Activated T-helper 2 cell treated with anti-CD3 and anti-CD28 coated beads, Interferon-gamma antibody, Interleukin-2, Interleukin-4, amounts not matched to agents 10 μg/mL and 5 μg/mL and 100 μg/mL, durations not matched to agents 14 hours and 24 hours and 36 hours (primary cell): ENCODE results near the gene GFPT2. TPM values are rescaled to one million over a fixed set of nuclear protein-coding genes. Genes with fewer than 3 reads are reported as not detected.

Experiments
- DNase-seq: peaks from one replicate; pipeline ENCODE4 v3.0.0; 2021; ENCODE audit warnings: low spot score
- H3K27ac Mint-ChIP-seq: one replicate; pipeline ENCODE4 v1.8.0; 2021; ENCODE audit warnings: mixed read lengths
- H3K27me3 Mint-ChIP-seq: one replicate; pipeline ENCODE4 v1.8.0; 2021; ENCODE audit warnings: low read depth, mixed read lengths
- H3K36me3 Mint-ChIP-seq: one replicate; pipeline ENCODE4 v1.8.0; 2021; ENCODE audit warnings: low read depth, mixed read lengths
- H3K4me1 Mint-ChIP-seq: one replicate; pipeline ENCODE4 v1.8.0; 2021; ENCODE audit warnings: low read depth, mixed read lengths
- H3K4me3 Mint-ChIP-seq: one replicate; pipeline ENCODE4 v1.8.0; 2021; ENCODE audit warnings: low read depth, mild to moderate bottlenecking, moderate library complexity, mixed read lengths
- H3K9me3 Mint-ChIP-seq: one replicate; pipeline ENCODE4 v1.8.0; 2021; ENCODE audit warnings: mixed read lengths
- intact Hi-C: fragments of 100-400 bp; cut with micrococcal nuclease; formaldehyde crosslinking; loops from one replicate; pipeline ENCODE4 v1.15.1; 2023
- total RNA-seq: library from RNA; stranded (reverse); gene quantifications from 2 replicates; pipeline ENCODE4 v1.2.3, GENCODE V29; 2022

GFPT2 gene
- total RNA-seq, 1 donor from 2014 or later = not detected

- no peaks in the 10 kb centered on the region for H3K9me3 Mint-ChIP-seq
- peaks cover 54% of the 10 kb centered on the region for H3K27me3 Mint-ChIP-seq
- H3K4me1 Mint-ChIP-seq = no peaks in the 10 kb centered on the region
- DNase-seq = no peak
- H3K27ac Mint-ChIP-seq = no peak overlapping the region
- intact Hi-C loops = loop anchor here (1.0 kb wide), 1 partner anchor 59 kb away; no protein-coding TSS in a partner anchor
- H3K4me3 Mint-ChIP-seq = peak overlapping the region; percentile 17
- no peaks in the 10 kb centered on the region for H3K36me3 Mint-ChIP-seq
Measured at GRCh38 chr5:180352116-180353047, 754 bp downstream of the GFPT2 start.

DNA sequence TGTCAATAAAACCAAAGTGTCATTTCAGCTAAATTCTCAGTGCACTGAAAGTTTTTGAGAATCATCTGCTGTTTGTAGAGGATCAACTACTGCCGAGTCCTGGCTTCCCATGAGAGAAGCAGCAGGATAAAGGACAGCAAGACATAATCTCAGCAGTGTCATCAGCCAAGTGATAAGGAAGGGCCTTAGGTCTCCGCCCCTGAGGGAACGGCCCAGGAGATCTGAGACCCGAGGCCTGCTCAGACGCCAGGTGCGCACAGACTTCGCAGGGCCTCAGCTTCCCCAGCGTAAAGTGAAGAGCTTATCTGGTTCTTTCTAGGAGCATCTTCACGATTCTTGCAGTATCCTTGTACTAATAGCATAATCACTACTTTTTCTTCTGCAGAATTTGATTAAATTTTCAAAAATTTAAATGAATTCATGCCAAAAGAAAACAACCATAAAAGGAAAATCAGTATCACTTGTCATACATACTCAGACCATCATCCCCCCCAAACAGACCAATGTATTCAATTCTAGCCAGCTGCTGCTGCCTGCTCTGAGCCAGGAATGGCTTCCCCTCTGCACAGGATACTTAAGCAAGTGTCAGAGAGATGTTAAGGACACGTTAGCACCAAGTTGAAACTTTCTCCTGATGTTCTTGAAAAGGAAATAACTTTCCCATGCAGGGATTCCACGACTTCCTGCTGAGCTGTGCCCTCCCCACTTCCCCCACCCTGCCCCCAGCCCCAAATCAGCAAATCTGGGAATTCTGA lies 2.2 kb downstream of the GFPT2 start:
- Mint-ChIP-seq H3K36me3 (no peaks in the 10 kb centered on the region), H3K4me3 (no peak overlapping the region), H3K27ac (no peak overlapping the region), H3K9me3 (no peaks in the 10 kb centered on the region), H3K4me1 (no peaks in the 10 kb centered on the region), H3K27me3 (peaks cover 45% of the 10 kb centered on the region)
- DNase-seq = no peak
- intact Hi-C loops = no loop called here

- Mint-ChIP-seq H3K36me3 (no peaks in the 10 kb centered on the region), H3K27me3 (peaks cover 40% of the 10 kb centered on the region), H3K4me1 (no peaks in the 10 kb centered on the region), H3K9me3 (no peaks in the 10 kb centered on the region), H3K4me3 (no peak overlapping the region), H3K27ac (no peak overlapping the region)
- no peak for DNase-seq
- intact Hi-C loops = no loop called here
Measured at GRCh38 chr5:180350296-180350695, 2.8 kb downstream of the GFPT2 start.

DNA sequence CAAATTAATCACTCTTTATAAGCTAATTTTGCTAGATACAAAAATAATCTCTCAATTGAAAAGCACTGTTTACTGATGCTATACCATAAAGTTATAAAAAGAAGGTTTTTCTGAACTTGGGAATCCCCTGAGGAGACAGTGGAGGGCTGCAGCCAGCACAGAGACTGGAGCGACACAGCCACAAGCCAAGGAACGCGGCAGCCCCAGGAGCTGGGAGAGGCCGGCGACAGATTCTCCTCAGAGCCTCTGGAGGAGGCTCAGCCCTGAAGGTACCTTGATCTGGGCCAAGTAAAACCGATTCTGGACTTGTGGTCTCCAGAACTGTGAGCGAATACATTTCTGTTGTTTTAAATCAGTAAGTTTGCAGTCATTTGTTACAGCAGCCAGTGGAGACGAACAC lies 3.7 kb downstream of the GFPT2 start:
- Mint-ChIP-seq H3K4me1 (no peaks in the 10 kb centered on the region), H3K27me3 (peaks cover 31% of the 10 kb centered on the region)

DNA sequence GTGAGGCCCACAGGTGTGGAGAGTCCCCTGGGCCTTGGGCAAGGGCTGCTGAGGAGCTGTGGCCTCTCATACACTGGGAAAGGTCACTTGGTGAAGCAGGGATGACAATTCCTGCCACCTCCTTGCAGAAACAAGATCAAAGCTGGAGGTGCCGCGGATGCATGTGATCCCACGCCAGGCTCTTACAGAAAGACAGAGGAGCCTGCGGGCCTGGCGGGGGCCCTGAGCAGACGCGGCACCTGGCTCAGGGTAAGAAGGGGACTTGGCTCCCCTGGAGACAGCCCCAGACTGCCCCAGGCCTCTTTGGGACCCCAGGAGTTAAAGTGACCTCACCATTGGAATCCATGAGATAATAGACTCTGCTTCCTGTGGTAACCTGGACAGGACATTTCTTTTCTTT lies 4.8 kb downstream of the GFPT2 start:
- Mint-ChIP-seq H3K27me3 (peaks cover 30% of the 10 kb centered on the region), H3K36me3 (no peaks in the 10 kb centered on the region)
- intact Hi-C loops = no loop called here

More for the DNA sequence above, 3.7 kb downstream of the GFPT2 start:
- H3K9me3 Mint-ChIP-seq = no peaks in the 10 kb centered on the region
- no peak overlapping the region for H3K27ac Mint-ChIP-seq
- H3K4me3 Mint-ChIP-seq = no peak overlapping the region
- intact Hi-C loops = no loop called here
- no peak for DNase-seq
- H3K36me3 Mint-ChIP-seq = no peaks in the 10 kb centered on the region

GRCh38 chr5:180347702-180348101 lies 5.4 kb downstream of the GFPT2 start:
- no peak for DNase-seq
- H3K27ac Mint-ChIP-seq = no peak overlapping the region
- H3K36me3 Mint-ChIP-seq = no peaks in the 10 kb centered on the region

More for the DNA sequence above, 4.8 kb downstream of the GFPT2 start:
- Mint-ChIP-seq H3K27ac (no peak overlapping the region), H3K9me3 (no peaks in the 10 kb centered on the region), H3K4me1 (no peaks in the 10 kb centered on the region), H3K4me3 (no peak overlapping the region)
- no peak for DNase-seq

DNA sequence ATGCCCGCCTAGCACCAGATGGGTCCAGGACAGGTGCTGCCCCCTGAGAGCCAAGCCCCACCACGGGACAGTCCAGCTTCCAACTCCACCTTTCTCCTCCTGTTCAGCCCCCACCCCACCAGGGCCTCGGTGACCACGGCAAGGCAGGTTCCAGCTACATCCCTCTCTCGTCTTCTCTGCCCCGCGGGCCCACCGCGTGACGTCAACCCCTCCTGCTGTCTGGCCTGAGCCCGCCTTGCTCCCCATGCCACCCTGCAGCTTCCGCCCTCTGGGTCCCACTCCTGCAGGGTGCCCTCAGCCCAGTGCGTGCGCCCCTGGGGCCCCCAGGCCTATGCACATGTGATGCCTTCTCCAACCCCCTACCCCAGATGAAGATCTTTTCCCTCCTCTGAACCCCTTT lies 6.8 kb downstream of the GFPT2 start:
- H3K4me1 Mint-ChIP-seq = no peaks in the 10 kb centered on the region
- H3K27me3 Mint-ChIP-seq = peaks cover 24% of the 10 kb centered on the region
- no peaks in the 10 kb centered on the region for H3K9me3 Mint-ChIP-seq
- no peaks in the 10 kb centered on the region for H3K36me3 Mint-ChIP-seq
- H3K27ac Mint-ChIP-seq = no peak overlapping the region
- H3K4me3 Mint-ChIP-seq = no peak overlapping the region
- intact Hi-C loops = no loop called here
- no peak for DNase-seq

More at GRCh38 chr5:180347702-180348101, 5.4 kb downstream of the GFPT2 start:
- no peaks in the 10 kb centered on the region for H3K9me3 Mint-ChIP-seq
- no peaks in the 10 kb centered on the region for H3K4me1 Mint-ChIP-seq
- intact Hi-C loops = no loop called here
- H3K4me3 Mint-ChIP-seq = no peak overlapping the region
- H3K27me3 Mint-ChIP-seq = peaks cover 30% of the 10 kb centered on the region

- H3K36me3 Mint-ChIP-seq = no peaks in the 10 kb centered on the region
- DNase-seq = no peak
- no peak overlapping the region for H3K27ac Mint-ChIP-seq
- no peaks in the 10 kb centered on the region for H3K9me3 Mint-ChIP-seq
- no peak overlapping the region for H3K4me3 Mint-ChIP-seq
- peaks cover 18% of the 10 kb centered on the region for H3K27me3 Mint-ChIP-seq
- no peaks in the 10 kb centered on the region for H3K4me1 Mint-ChIP-seq
- intact Hi-C loops = no loop called here
Measured at GRCh38 chr5:180345781-180346180, 7.4 kb downstream of the GFPT2 start.

- no peak for DNase-seq
- Mint-ChIP-seq H3K27ac (no peak overlapping the region), H3K9me3 (no peaks in the 10 kb centered on the region), H3K27me3 (peaks cover 12% of the 10 kb centered on the region), H3K4me1 (no peaks in the 10 kb centered on the region), H3K36me3 (no peaks in the 10 kb centered on the region), H3K4me3 (no peak overlapping the region)
- intact Hi-C loops = no loop called here
Measured at GRCh38 chr5:180345186-180345585, 8.0 kb downstream of the GFPT2 start.

DNA sequence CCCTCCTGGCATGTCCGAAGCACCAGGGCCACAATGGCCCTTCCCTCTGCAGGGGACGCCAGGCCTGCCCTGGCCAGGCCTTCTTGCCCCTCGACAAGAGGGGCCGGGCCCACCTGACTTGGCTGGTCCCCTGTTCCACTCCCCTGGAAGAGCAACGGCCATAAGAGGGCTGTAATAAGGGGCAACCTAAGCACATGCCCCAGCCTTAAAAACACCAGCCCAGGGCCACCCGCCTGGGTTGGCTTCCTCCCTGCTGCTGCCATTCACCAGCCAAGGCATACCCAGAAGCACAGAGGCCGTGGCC lies 8.5 kb downstream of the GFPT2 start:
- no peak overlapping the region for H3K4me3 Mint-ChIP-seq
- H3K36me3 Mint-ChIP-seq = no peaks in the 10 kb centered on the region
- DNase-seq = no peak
- intact Hi-C loops = no loop called here
- no peaks in the 10 kb centered on the region for H3K9me3 Mint-ChIP-seq
- no peaks in the 10 kb centered on the region for H3K4me1 Mint-ChIP-seq
- no peak overlapping the region for H3K27ac Mint-ChIP-seq
- H3K27me3 Mint-ChIP-seq = peaks cover 7% of the 10 kb centered on the region

DNA sequence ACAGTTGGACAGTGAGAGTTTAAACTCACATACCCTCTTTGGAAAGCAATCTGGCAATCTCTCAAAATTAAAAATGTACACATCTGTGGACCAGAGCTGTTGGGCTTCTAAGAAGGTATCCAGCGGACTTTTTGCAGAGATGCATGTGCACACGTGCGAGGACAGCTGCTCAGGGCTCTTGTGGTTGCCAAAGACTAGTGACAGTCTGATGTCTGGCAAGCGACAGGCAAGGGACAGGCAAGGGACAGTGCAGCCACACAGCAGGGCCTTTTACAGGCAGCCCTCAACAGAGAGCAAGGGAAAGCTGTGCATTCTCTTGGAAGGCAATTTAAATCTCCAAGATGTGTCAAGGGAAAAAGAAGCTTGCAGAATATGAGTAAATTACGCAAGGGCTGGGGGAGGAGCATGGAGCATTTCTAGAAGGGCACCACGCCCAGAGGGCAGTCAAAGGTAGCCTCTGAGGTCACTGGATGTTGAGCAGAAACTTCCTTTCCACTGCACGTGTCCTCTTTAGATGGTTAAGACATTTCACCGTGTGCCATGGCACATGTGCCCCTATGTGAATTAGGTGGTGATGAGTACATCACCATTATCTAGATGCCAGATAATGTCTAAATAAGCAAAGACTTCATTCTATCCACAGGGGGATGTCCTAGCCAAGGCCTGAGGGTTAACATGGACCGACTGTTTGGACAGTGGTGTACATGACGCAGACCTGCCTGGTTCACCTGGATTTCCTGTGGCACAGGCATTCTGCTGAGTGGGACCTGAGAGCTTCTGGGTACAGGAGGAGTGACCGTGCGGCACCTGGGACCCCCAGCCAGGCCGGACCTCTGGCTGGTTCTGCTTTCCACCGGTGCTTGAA lies 9.1 kb downstream of the GFPT2 start:
- no peaks in the 10 kb centered on the region for H3K36me3 Mint-ChIP-seq
- H3K27me3 Mint-ChIP-seq = peaks cover 7% of the 10 kb centered on the region
- no peaks in the 10 kb centered on the region for H3K4me1 Mint-ChIP-seq
- DNase-seq = no peak
- no peak overlapping the region for H3K27ac Mint-ChIP-seq
- H3K4me3 Mint-ChIP-seq = no peak overlapping the region
- H3K9me3 Mint-ChIP-seq = no peaks in the 10 kb centered on the region
- intact Hi-C loops = no loop called here

DNA sequence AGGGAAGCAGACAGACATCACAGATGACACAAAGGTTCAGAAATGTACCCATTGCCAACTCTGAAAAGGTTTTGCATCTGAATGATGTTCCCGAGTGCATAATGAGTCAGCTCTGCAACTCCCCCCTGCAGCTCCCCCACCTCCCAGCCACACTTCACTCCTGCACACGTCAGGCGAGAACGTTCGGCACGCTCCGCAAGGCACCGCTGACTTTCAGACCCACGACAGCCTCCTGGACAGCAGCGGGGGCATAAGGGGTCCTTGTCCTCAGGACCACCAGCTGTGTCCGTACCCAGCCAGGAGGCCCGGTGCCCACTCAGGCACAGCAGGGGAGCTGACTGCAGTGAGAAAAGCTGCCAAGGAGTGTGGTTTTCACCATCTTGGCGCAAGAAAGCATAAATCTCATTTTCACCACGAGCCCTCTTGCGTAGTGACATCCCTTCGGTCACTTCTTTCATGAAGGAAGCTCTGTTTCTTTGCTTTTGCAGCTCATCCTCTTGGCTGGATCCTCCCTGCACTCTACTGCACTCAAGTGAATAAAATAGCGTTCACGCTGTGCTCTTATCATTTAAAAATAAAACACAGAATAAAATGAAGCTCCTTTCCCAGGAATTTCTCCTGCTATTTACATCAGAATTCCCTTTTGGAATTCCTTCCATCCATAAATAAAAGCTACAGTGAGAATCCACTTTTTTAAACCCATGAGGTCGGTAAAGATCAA lies 9.9 kb downstream of the GFPT2 start:
- Mint-ChIP-seq H3K9me3 (no peaks in the 10 kb centered on the region), H3K27ac (no peak overlapping the region), H3K4me3 (no peak overlapping the region), H3K27me3 (peaks cover 7% of the 10 kb centered on the region), H3K36me3 (no peaks in the 10 kb centered on the region), H3K4me1 (no peaks in the 10 kb centered on the region)
- intact Hi-C loops = no loop called here
- DNase-seq = no peak
